ENCODE results near the gene B4GALT6.

DNA sequence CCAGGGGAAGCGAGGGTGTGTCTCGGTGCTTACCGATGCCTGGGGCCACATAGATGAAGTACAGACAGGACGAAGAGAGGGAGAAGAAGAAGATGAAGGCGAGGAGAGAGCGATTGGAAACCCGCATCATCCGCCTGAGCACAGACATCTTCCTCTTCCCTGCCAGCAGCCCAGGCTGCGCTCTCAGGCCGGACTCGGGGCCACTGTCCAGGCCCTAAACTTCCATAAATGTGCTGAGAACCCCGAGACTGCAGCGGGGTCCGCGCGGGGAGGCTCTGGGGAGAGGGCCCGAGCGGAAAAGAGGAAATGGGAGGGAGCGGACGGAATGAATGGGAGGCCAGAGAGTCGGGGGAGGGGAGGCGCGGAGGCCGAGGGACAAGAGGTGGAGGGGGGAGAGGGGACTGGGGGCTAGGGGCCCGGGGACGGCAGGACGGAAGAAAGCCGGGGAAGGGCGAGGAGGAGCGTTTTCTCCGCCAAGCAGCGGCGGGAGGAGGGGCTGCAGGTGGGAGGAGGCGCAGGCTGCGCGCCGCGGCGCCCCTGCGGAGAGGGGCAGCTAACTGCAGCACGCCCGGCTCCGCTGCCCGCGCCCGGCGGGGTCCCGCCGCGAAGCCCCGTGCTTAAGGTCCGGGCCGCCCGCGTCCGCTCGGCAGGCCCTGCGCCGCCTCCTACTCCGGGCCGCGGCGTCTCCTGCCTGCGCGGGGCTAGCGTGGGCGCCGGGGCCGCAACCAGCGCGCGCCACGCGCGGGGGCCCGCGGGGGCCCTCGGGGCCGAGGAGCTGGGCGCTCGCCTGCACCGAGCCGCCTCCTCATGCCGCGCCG, at the start of gene B4GALT6:
- TF ChIP-seq POLR2AphosphoS5 (IDR thresholded peaks at IDR 0.05), result no peak
- TF ChIP-seq, protein P1, sequence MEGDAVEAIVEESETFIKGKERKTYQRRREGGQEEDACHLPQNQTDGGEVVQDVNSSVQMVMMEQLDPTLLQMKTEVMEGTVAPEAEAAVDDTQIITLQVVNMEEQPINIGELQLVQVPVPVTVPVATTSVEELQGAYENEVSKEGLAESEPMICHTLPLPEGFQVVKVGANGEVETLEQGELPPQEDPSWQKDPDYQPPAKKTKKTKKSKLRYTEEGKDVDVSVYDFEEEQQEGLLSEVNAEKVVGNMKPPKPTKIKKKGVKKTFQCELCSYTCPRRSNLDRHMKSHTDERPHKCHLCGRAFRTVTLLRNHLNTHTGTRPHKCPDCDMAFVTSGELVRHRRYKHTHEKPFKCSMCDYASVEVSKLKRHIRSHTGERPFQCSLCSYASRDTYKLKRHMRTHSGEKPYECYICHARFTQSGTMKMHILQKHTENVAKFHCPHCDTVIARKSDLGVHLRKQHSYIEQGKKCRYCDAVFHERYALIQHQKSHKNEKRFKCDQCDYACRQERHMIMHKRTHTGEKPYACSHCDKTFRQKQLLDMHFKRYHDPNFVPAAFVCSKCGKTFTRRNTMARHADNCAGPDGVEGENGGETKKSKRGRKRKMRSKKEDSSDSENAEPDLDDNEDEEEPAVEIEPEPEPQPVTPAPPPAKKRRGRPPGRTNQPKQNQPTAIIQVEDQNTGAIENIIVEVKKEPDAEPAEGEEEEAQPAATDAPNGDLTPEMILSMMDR (IDR thresholded peaks at IDR 0.05), result no peak
- TF ChIP-seq POLR2A (IDR thresholded peaks at IDR 0.05), result no peak
